ENCODE results near the gene SCUBE3. TPM values are rescaled to one million over a fixed set of nuclear protein-coding genes. Genes with fewer than 3 reads are reported as not detected.

The SCUBE3 gene
- total RNA-seq, 4 donors from 2014 or later = 0.37 to 0.68 (median 0.52) TPM

DNA sequence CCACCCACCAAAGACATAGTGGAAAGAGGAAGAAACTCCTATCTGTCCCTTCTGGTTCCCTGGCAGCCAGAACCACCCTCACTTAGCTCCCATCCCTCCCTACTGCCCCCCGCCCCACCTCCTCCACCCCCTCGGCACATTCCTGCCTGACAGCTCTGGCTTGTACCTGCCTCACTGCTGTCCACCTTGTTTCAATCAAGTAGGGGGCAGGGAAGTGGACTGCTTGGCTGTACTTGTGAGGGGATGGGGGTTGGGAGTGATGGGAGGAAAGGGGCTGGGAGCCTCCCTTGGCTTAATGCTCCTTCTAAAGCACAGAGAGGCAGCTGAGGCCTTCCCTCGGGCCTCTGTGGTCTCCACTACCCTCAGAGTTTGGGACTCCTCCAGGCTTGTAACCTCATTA lies 23.7 kb downstream of the SCUBE3 start:
- in situ Hi-C loops (cut with MboI; ENCODE audit: low pct_ligation_motif_present in 1 of 4, low pct_unique_long_range_greater_than_20kb in 1 of 4, low sequenced_read_pairs in 3 of 4) = loop anchor here in 1 of 4 donors (25.0 kb wide), 1 partner anchor 250 kb away; no protein-coding TSS in a partner anchor
- Histone ChIP-seq H3K4me1 (peaks cover 0 to 7% (median 5%) of the 10 kb centered on the region in 4 donors), H3K9me3 (no peaks in the 10 kb centered on the region), H3K4me3 (no peak overlapping the region), H3K27me3 (no peaks in the 10 kb centered on the region), H3K36me3 (no peaks in the 10 kb centered on the region), H3K27ac (no peak overlapping the region)
- intact Hi-C loops (cut with DNase I; ENCODE audit: low total_unique reads) = no loop called here
- TF ChIP-seq POLR2AphosphoS5 (IDR thresholded peaks at IDR 0.05) (no peak), CTCF (IDR thresholded peaks at IDR 0.05) (no peak), EP300 (IDR thresholded peaks at IDR 0.05; ENCODE audit: low read depth) (no peak), POLR2A (IDR thresholded peaks at IDR 0.05) (no peak)
- 81% methylated on average over 3 of the region's 3 CpGs; no CpG with 5 or more reads in 1 of the 2 donors for WGBS, 2 donors (ENCODE audit: low coverage in 1 of 2)
- no peak for DNase-seq

- WGBS, 2 donors (ENCODE audit: low coverage in 1 of 2) = 60% methylated on average over 3 of the region's 3 CpGs; no CpG with 5 or more reads in 1 of the 2 donors
- no peak overlapping the region for H3K27ac ChIP-seq
These were observed 25.1 kb downstream of the SCUBE3 start for GRCh38 chr6:35238843-35239289.

GRCh38 chr6:35239581-35239980 lies 25.8 kb downstream of the SCUBE3 start:
- no peak overlapping the region for H3K27ac ChIP-seq

More at GRCh38 chr6:35238843-35239289, 25.1 kb downstream of the SCUBE3 start:
- no peak for DNase-seq
- Histone ChIP-seq H3K36me3 (no peaks in the 10 kb centered on the region), H3K4me3 (no peak overlapping the region), H3K27me3 (no peaks in the 10 kb centered on the region), H3K9me3 (no peaks in the 10 kb centered on the region), H3K4me1 (peaks cover 0 to 7% (median 5%) of the 10 kb centered on the region in 4 donors)
- intact Hi-C loops (cut with DNase I; ENCODE audit: low total_unique reads) = no loop called here
- TF ChIP-seq CTCF (IDR thresholded peaks at IDR 0.05) (no peak), POLR2AphosphoS5 (IDR thresholded peaks at IDR 0.05) (peak in 1 of 3 donors; percentile 20)
- in situ Hi-C loops (cut with MboI; ENCODE audit: low pct_ligation_motif_present in 1 of 4, low pct_unique_long_range_greater_than_20kb in 1 of 4, low sequenced_read_pairs in 3 of 4) = loop anchor here in 1 of 4 donors (25.0 kb wide), 1 partner anchor 252 kb away; no protein-coding TSS in a partner anchor

More at GRCh38 chr6:35239581-35239980, 25.8 kb downstream of the SCUBE3 start:
- Histone ChIP-seq H3K4me3 (no peak overlapping the region), H3K4me1 (peaks cover 0 to 7% (median 5%) of the 10 kb centered on the region in 4 donors), H3K27me3 (no peaks in the 10 kb centered on the region), H3K9me3 (no peaks in the 10 kb centered on the region), H3K36me3 (no peaks in the 10 kb centered on the region)
- in situ Hi-C loops (cut with MboI; ENCODE audit: low pct_ligation_motif_present in 1 of 4, low pct_unique_long_range_greater_than_20kb in 1 of 4, low sequenced_read_pairs in 3 of 4) = loop anchor here in 1 of 4 donors (25.0 kb wide), 1 partner anchor 252 kb away; no protein-coding TSS in a partner anchor
- 83 to 91% methylated on average over 4 of the region's 4 CpGs for WGBS, 2 donors (ENCODE audit: low coverage in 1 of 2)
- intact Hi-C loops (cut with DNase I; ENCODE audit: low total_unique reads) = no loop called here
- no peak for DNase-seq
- TF ChIP-seq POLR2AphosphoS5 (IDR thresholded peaks at IDR 0.05) (no peak), CTCF (IDR thresholded peaks at IDR 0.05) (no peak), POLR2A (IDR thresholded peaks at IDR 0.05) (no peak), EP300 (IDR thresholded peaks at IDR 0.05; ENCODE audit: low read depth) (no peak)
